Right lung (tissue), 10 donors: ENCODE results near the gene DCHS1. TPM values are rescaled to one million over a fixed set of nuclear protein-coding genes. Genes with fewer than 3 reads are reported as not detected.
A peak's percentile ranks its signal among the peaks of the same experiment; 100 is the strongest.
"Not testable (repeated sequence)": the region's sequence is repeated elsewhere in the genome, so short reads cannot be mapped to it uniquely, and the experiment has no call there.

Source experiments
- DNase-seq, 2 donors: peaks; one replicate each; pipeline ENCODE4 v3.0.0-alpha.2; 2013
- long read RNA-seq, 8 donors: transcript quantifications; one replicate each; lab custom pipeline, GENCODE V29; 2026
- polyA plus RNA-seq, 5 donors: library from polyadenylated mRNA; unstranded; fragments of 120-200 nt; gene quantifications; one replicate each; pipeline versions ENCODE4 v1.2.1 to v1.2.3, GENCODE V29; 2013; ENCODE audit warnings: inconsistent platforms in 1 of 5, low replicate concordance in 1 of 5; ENCODE audit not compliant: insufficient read length in 5 of 5, insufficient read depth in 1 of 5

Gene DCHS1, protein sequence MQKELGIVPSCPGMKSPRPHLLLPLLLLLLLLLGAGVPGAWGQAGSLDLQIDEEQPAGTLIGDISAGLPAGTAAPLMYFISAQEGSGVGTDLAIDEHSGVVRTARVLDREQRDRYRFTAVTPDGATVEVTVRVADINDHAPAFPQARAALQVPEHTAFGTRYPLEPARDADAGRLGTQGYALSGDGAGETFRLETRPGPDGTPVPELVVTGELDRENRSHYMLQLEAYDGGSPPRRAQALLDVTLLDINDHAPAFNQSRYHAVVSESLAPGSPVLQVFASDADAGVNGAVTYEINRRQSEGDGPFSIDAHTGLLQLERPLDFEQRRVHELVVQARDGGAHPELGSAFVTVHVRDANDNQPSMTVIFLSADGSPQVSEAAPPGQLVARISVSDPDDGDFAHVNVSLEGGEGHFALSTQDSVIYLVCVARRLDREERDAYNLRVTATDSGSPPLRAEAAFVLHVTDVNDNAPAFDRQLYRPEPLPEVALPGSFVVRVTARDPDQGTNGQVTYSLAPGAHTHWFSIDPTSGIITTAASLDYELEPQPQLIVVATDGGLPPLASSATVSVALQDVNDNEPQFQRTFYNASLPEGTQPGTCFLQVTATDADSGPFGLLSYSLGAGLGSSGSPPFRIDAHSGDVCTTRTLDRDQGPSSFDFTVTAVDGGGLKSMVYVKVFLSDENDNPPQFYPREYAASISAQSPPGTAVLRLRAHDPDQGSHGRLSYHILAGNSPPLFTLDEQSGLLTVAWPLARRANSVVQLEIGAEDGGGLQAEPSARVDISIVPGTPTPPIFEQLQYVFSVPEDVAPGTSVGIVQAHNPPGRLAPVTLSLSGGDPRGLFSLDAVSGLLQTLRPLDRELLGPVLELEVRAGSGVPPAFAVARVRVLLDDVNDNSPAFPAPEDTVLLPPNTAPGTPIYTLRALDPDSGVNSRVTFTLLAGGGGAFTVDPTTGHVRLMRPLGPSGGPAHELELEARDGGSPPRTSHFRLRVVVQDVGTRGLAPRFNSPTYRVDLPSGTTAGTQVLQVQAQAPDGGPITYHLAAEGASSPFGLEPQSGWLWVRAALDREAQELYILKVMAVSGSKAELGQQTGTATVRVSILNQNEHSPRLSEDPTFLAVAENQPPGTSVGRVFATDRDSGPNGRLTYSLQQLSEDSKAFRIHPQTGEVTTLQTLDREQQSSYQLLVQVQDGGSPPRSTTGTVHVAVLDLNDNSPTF (N-terminal part only)
- 10 to 100 TPM; 27.5 to 41.3 (median 35.1) TPM for polyA plus RNA-seq
- long read RNA-seq, donor 1, full-length matches to known transcripts, result 1 of 6 reads
- long read RNA-seq, donor 1, partial matches to known transcripts, result 5 of 6 reads
- long read RNA-seq, donor 1, other reads (novel, unspliced or antisense), result 0 of 6 reads
- long read RNA-seq, donor 2, result 0 reads
- long read RNA-seq, donor 3, result 0 reads
- long read RNA-seq, donor 4, result 0 reads
- long read RNA-seq, donor 5, result 0 reads
- long read RNA-seq, donor 6, partial matches to known transcripts, result 5 of 5 reads
- long read RNA-seq, donor 6, other reads (novel, unspliced or antisense), result 0 of 5 reads
- long read RNA-seq, donor 7, full-length matches to known transcripts, result 1 of 22 reads
- long read RNA-seq, donor 7, partial matches to known transcripts, result 21 of 22 reads
- long read RNA-seq, donor 7, other reads (novel, unspliced or antisense), result 0 of 22 reads
- long read RNA-seq, donor 8, result 0 reads

GRCh38 chr11:6655790-6656583 is at the start of gene DCHS1:
TSS of gene DCHS1 (minus strand) at chr11:6655809. CDS start at chr11:6641613, 14,196 bp downstream.
- peak; percentile 42 to 49 for DNase-seq

DNA sequence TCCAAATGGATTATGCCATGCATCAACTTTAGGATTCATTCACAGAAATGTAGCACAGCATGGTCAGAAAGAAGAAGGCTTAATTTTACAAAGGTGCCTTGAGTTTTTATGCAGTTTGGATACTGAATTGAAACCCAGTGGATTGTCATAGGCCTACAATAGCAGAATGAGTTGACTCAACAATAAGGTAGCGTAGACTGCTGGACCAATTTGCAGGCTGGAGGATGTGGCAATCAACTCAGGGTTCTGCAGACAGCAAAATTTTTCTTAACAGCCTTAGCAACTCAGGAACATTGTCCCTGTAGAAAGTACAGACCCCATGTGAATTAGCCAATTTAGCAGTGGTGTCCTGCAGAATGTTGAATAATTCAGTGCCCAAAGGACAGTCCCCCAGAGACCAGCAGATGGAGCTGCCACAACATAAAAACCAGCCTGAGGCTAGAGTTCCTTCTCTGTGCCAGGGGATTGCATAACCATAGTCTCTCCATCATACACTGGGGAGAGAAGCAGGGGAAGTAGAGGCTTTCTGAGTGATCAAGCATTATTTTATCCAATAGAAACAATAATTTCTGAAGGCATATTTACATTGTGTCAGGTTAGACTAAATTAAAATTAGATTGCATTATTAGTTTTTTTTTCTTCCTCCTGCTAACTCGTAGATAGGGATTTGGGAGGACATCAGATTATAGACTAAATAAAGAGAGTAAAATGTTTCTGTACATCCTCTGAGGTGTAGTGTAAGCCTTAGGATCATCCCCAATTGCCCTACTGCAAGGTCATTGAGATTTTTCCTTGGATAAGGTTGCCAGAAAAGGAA is 47.8 kb upstream of the DCHS1 start:
- DNase-seq, result peak; percentile 57 to 69

GRCh38 chr11:6701955-6702354 is 46.3 kb upstream of the DCHS1 start:
- DNase-seq, result not testable (repeated sequence)

GRCh38 chr11:6695377-6695776 is 39.8 kb upstream of the DCHS1 start:
- DNase-seq, result no peak

GRCh38 chr11:6694229-6694535 is 38.6 kb upstream of the DCHS1 start:
- DNase-seq, result no peak

GRCh38 chr11:6693342-6694228 is 38.0 kb upstream of the DCHS1 start:
- no peak for DNase-seq

- no peak for DNase-seq
Measured at GRCh38 chr11:6692128-6692527, 36.5 kb upstream of the DCHS1 start.

DNA sequence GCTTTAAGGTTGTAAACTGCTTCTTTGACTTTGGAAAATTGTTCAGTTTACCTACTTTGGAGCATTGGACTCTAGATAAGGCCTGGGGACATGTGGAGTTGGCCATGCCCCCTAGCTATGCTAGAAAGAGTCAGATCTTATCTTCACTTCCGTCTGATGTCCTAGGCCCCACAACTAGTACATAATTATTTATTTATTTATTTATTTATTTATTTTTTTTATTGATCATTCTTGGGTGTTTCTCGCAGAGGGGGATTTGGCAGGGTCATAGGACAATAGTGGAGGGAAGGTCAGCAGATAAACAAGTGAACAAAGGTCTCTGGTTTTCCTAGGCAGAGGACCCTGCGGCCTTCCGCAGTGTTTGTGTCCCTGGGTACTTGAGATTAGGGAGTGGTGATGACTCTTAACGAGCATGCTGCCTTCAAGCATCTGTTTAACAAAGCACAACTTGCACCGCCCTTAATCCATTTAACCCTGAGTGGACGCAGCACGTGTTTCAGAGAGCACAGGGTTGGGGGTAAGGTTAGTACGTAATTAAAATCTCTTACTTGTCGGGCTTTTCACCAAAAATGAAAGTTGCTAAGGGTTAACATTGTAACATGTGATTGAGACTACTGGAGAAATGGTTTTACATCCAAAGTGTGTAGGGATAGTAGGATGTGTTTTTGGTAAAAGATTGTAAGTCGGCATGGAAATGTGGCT is 35.0 kb upstream of the DCHS1 start:
- not testable (repeated sequence) for DNase-seq

GRCh38 chr11:6687876-6688275 is 32.3 kb upstream of the DCHS1 start:
- DNase-seq, result no peak

DNA sequence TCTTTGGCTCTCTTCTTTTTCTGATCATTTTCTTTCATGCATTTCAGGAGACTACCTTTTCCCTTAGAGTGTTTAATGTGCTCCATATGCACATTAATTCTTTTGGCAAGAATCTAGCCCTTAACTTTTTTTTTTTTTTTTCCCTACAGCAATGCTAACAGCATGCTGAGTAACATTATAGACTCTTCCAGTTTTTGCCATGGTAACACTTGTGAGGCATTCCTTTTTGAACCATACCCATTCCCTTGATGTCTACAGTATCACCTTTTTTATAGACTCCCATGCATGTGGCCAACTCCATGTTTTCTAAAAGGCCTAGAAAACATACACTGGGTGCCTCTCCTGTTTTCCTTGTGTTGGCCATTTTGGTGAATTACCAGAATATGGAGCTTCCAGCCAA is 30.4 kb upstream of the DCHS1 start:
- no peak for DNase-seq

DNA sequence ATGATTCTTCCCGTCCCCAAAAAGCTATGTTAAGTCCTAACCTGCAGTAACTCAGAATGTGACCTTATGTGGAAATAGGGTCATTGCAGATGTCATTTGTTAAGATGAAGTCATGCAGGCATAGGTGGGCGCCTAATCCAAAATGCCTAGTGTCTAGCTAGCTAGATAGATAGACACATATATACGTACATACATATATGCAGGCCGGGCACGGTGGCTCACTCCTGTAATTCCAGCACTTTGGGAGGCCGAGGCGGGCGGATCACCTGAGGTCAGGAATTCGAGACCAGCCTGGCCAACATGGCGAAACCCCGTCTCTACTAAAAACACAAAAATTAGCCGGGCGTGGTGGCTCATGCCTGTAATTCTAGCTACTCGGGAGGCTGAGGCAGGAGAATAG is 28.5 kb upstream of the DCHS1 start:
- not testable (repeated sequence) for DNase-seq

DNA sequence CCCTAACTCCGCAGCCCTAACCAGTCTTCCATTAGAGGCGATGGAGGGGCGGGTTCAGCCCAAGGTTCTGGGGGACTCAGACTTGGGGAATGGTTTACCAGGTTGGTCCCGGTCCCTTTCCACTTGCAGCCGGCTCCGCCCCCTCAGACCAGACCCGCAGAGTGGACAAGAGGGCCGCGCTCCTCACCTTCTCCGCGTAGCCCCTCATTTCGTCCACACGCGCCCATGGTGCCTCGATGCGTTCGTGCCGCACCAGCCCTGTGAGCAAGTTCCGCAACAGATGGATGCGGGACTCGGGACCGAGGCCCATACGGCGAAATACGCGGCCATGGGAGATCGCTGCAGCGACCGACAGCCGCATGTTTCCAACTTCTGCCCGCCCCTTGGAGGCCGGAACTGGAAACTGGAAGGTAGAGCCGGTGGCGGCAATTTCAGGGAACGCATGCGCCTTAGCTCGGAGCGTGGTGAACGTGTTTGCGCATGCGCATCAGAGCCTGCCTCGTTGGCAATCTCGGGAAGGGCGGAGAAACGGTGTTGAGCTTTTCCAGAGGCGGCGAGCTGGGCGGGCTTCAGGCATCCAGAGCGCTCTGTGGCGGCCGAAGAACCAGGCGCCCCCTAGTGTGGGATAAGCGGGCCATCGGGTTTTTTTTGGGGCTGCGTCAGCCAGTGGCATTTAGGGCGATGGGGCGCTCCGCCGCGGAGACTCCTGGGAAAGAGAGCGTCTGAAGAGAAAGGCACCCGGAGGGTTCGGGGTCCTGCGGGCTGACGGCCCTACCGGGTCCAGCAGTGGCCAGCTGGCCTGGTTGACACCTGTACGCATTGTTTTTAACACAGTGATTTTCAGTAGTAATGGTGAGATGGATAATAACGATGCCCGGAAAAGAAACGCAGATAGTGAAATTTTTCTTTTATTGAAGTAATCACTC is 27.6 kb upstream of the DCHS1 start, which contains the start of gene MRPL17:
Gene MRPL17, minus strand, starts transcription at position 405 of the 926 bp plus-strand sequence. Its CDS starts 44 bp downstream, at position 361.
- DNase-seq, result peak; percentile 100

DNA sequence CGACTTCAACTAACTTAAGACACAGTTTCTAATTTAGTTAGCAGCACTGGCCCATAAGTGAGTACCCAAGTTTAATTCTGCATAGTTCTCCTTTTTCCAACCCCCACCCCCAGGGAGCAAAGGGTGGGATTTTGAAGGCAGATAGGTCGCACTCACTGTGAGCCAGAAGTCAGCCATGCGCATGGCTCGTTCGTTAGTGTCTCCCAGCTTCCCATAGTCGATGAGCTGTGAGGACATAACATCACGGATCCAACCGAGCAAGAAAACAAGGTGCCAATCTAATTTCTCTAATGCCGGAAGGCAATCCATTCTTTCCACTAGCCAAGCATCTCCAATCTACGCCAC is 27.0 kb upstream of the DCHS1 start:
- no peak for DNase-seq

GRCh38 chr11:6681949-6682348 is 26.3 kb upstream of the DCHS1 start:
- DNase-seq, result no peak

DNA sequence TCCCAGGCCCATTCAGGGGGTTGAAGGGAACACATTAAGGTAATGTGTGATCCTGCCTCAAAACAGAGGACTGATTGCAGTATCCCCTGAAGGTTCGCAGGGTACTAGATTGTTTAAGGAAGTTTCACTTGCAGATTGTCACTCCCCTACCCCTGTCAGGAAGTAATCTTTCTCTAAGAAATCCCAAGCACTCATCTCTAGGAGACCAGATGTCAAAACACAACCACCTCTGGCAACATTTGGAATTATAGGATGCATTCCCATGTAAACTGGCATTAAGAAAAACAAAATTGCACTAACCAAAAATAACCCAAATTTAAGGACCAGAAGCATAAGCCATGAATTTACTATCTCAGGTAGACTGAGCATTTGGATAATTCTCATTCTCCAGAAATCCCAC is 25.9 kb upstream of the DCHS1 start:
- DNase-seq, result no peak

GRCh38 chr11:6677018-6677417 is 21.4 kb upstream of the DCHS1 start:
- DNase-seq, result no peak
